KMS-11 (cell line): Measurements from ENCODE around the gene ZNF618.

Experiments used
- H2AFZ ChIP-seq: fragments of 200-600 bp; sonication (generic); 2 replicates; pipeline ENCODE4 v1.6.1; 2016; ENCODE audit warnings: antibody characterized with exemption, mixed run types, low read depth
- H3K27ac ChIP-seq: fragments of 200-600 bp; sonication (generic); 2 replicates; pipeline ENCODE4 v1.6.1; 2016; ENCODE audit warnings: mild to moderate bottlenecking, mixed run types
- H3K27me3 ChIP-seq: fragments of 200-600 bp; sonication (generic); 2 replicates; pipeline ENCODE4 v1.6.1; 2017; ENCODE audit warnings: mild to moderate bottlenecking, low read depth, mixed run types, moderate library complexity; ENCODE audit not compliant: insufficient read depth
- H3K36me3 ChIP-seq: fragments of 200-600 bp; sonication (generic); 2 replicates; pipeline ENCODE4 v1.6.1; 2017; ENCODE audit warnings: mild to moderate bottlenecking, mixed run types; ENCODE audit not compliant: insufficient read depth
- H3K4me1 ChIP-seq: fragments of 200-600 bp; sonication (generic); 2 replicates; pipeline ENCODE4 v1.6.1; 2016; ENCODE audit warnings: mild to moderate bottlenecking, low read depth, mixed run types; ENCODE audit not compliant: poor library complexity, severe bottlenecking
- H3K4me2 ChIP-seq: fragments of 200-600 bp; sonication (generic); 2 replicates; pipeline ENCODE4 v1.7.0; 2016; ENCODE audit warnings: mild to moderate bottlenecking, mixed run types
- H3K4me3 ChIP-seq: fragments of 200-600 bp; sonication (generic); IDR thresholded peaks from 2 replicates; pipeline ENCODE4 v1.6.1; 2017; ENCODE audit warnings: low read depth, low read length, mixed read lengths; ENCODE audit not compliant: insufficient read depth
- H3K79me2 ChIP-seq: fragments of 200-600 bp; sonication (generic); 2 replicates; pipeline ENCODE4 v1.6.1; 2016; ENCODE audit warnings: low read depth, mixed run types; ENCODE audit not compliant: insufficient read depth
- H3K9ac ChIP-seq: fragments of 200-600 bp; sonication (generic); 2 replicates; pipeline ENCODE4 v1.6.1; 2016; ENCODE audit warnings: mild to moderate bottlenecking, mixed run types
- H4K20me1 ChIP-seq: fragments of 200-600 bp; sonication (generic); 2 replicates; pipeline ENCODE4 v1.6.1; 2016; ENCODE audit warnings: mild to moderate bottlenecking, mixed run types; ENCODE audit not compliant: insufficient read depth
- TF ChIP-seq, protein P1 (sequence below): fragments of 200-600 bp; sonication (generic); conservative IDR thresholded peaks from 2 replicates; pipeline ENCODE4 v1.6.1; 2017; ENCODE audit warnings: low read depth, mild to moderate bottlenecking, antibody characterized with exemption, low read length, moderate library complexity, mixed read lengths

Gene ZNF618

DNA sequence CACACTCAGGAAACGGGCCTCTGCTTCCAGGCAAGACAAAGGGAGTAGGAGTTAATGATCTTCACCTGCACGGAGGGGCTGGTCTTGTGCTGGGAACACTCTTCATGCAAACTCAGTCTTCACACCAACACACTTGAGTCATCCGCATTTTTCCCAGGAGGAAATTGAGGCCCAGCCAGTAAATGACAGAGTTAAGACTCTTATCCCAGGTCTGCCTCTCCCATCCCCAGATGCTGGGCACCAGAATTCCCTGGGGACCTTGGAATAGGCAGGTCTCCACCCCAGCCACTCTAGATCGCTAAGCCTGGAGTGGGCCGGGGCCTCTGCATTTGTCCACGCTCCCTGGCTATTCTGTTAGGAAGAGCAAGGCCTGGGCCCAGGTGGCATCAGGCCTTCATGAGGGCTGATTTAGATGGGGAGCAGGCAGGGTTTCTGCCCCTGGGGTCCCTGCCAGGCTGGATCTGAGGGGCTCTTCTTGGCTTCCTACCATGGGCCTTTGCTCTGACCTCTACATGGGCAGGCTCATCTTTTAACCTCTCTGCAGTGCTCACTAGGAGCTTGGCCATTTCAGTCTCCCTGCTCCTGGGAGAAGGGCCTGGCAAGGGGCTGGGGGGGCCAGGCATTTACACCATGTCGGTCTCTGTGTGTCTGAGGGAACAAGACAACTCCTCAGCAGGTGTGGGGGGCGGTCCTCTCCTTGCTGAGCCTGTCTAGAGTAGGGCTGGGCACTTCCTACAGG, 124.7 kb downstream of the ZNF618 start:
- no peaks in the 10 kb centered on the region for H4K20me1 ChIP-seq
- H3K36me3 ChIP-seq = no peaks in the 10 kb centered on the region
- H3K4me2 ChIP-seq = no peak overlapping the region
- no peaks in the 10 kb centered on the region for H3K79me2 ChIP-seq
- TF ChIP-seq, protein P1, sequence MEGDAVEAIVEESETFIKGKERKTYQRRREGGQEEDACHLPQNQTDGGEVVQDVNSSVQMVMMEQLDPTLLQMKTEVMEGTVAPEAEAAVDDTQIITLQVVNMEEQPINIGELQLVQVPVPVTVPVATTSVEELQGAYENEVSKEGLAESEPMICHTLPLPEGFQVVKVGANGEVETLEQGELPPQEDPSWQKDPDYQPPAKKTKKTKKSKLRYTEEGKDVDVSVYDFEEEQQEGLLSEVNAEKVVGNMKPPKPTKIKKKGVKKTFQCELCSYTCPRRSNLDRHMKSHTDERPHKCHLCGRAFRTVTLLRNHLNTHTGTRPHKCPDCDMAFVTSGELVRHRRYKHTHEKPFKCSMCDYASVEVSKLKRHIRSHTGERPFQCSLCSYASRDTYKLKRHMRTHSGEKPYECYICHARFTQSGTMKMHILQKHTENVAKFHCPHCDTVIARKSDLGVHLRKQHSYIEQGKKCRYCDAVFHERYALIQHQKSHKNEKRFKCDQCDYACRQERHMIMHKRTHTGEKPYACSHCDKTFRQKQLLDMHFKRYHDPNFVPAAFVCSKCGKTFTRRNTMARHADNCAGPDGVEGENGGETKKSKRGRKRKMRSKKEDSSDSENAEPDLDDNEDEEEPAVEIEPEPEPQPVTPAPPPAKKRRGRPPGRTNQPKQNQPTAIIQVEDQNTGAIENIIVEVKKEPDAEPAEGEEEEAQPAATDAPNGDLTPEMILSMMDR = no peak
- H3K27me3 ChIP-seq = no peaks in the 10 kb centered on the region
- H3K9ac ChIP-seq = no peak overlapping the region
- no peak overlapping the region for H2AFZ ChIP-seq
- no peak overlapping the region for H3K4me3 ChIP-seq
- H3K27ac ChIP-seq = no peak overlapping the region
- no peaks in the 10 kb centered on the region for H3K4me1 ChIP-seq

DNA sequence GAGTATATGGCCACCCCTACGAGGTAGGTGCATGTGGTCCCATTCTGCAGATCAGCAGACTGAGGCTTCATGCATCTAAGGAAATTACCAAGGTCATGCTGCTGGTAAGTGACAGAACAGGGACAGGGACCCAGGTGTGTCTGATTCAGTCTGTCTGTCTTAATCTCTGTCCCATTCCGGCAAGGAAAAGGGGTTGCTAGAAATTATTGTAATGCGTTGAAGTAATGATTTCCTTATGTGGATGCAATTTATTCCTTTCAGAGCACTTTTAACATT, 125.2 kb downstream of the ZNF618 start:
- Histone ChIP-seq H3K9ac (no peak overlapping the region), H2AFZ (no peak overlapping the region), H3K4me2 (no peak overlapping the region), H3K27me3 (no peaks in the 10 kb centered on the region), H4K20me1 (no peaks in the 10 kb centered on the region), H3K27ac (no peak overlapping the region), H3K79me2 (no peaks in the 10 kb centered on the region), H3K36me3 (no peaks in the 10 kb centered on the region), H3K4me3 (no peak overlapping the region), H3K4me1 (no peaks in the 10 kb centered on the region)
- TF ChIP-seq, protein P1 = no peak

GRCh38 chr9:114001794-114002261, 125.7 kb downstream of the ZNF618 start:
- H3K4me1 ChIP-seq = no peaks in the 10 kb centered on the region
- no peaks in the 10 kb centered on the region for H3K79me2 ChIP-seq
- H3K4me2 ChIP-seq = no peak overlapping the region
- no peak overlapping the region for H3K27ac ChIP-seq
- no peaks in the 10 kb centered on the region for H3K27me3 ChIP-seq
- no peaks in the 10 kb centered on the region for H4K20me1 ChIP-seq
- H3K4me3 ChIP-seq = no peak overlapping the region
- H3K36me3 ChIP-seq = no peaks in the 10 kb centered on the region
- no peak overlapping the region for H3K9ac ChIP-seq
- H2AFZ ChIP-seq = no peak overlapping the region
- TF ChIP-seq, protein P1 = no peak

DNA sequence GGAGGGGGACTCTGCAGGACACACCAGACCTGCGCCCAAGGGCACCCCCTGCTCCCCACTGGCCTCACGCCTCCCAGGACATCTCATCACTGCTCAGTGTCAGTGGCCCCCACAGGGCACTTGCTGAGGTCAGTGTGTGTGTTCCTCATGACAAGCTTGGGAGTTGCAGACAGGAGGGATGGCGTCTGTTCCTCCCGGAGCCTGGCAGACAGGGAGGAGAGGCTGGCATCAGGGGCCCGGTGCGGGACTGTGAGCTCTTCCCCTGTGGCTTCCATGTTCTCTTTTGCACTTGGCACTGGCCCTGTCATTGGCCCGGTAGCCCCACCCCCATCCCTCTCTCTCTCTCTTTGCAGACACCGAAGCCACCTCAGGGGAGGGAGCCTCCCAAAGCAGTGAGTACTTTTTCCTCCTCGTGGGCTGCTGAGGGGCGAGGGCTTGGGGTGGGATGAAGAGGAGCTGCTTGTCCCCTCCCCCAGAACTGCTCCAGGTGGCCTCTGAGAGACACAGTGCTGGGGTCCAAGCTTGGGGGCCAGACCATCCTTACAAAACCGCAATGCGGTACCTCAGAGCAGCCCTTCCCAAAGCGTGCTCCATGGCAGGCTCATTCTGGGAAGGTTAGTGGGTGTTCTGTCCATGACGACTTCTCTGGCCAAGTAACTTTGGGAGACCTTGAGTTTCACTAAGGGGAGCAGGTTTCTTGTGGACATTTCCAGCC, 126.3 kb downstream of the ZNF618 start:
- TF ChIP-seq, protein P1 = no peak
- no peaks in the 10 kb centered on the region for H4K20me1 ChIP-seq
- H3K9ac ChIP-seq = no peak overlapping the region
- no peak overlapping the region for H3K4me2 ChIP-seq
- no peaks in the 10 kb centered on the region for H3K27me3 ChIP-seq
- no peaks in the 10 kb centered on the region for H3K36me3 ChIP-seq
- no peaks in the 10 kb centered on the region for H3K4me1 ChIP-seq
- H2AFZ ChIP-seq = no peak overlapping the region
- no peak overlapping the region for H3K27ac ChIP-seq
- H3K79me2 ChIP-seq = no peaks in the 10 kb centered on the region
- H3K4me3 ChIP-seq = no peak overlapping the region
